Endometrial microvascular endothelial cells (primary cell): Measurements from ENCODE around the gene RFXANK. TPM values are rescaled to one million over a fixed set of nuclear protein-coding genes. Genes with fewer than 3 reads are reported as not detected.
"Not testable (repeated sequence)": the region's sequence is repeated elsewhere in the genome, so short reads cannot be mapped to it uniquely, and the experiment has no call there.

Source experiments
- in situ Hi-C: cut with HindIII; loops from 2 replicates; pipeline ENCODE4 v1.10.0; 2017; ENCODE audit warnings: low sequenced_read_pairs, low pct_unique_long_range_greater_than_20kb; ENCODE audit errors: inconsistent ontology term
- total RNA-seq: library from RNA; depleted of rRNA; stranded (reverse); fragments of >200 nt; gene quantifications from one replicate; pipeline ENCODE4 v1.2.3, GENCODE V29; 2015; ENCODE audit errors: inconsistent ontology term

The RFXANK gene, protein sequence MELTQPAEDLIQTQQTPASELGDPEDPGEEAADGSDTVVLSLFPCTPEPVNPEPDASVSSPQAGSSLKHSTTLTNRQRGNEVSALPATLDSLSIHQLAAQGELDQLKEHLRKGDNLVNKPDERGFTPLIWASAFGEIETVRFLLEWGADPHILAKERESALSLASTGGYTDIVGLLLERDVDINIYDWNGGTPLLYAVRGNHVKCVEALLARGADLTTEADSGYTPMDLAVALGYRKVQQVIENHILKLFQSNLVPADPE
- 72.9 TPM for total RNA-seq

DNA sequence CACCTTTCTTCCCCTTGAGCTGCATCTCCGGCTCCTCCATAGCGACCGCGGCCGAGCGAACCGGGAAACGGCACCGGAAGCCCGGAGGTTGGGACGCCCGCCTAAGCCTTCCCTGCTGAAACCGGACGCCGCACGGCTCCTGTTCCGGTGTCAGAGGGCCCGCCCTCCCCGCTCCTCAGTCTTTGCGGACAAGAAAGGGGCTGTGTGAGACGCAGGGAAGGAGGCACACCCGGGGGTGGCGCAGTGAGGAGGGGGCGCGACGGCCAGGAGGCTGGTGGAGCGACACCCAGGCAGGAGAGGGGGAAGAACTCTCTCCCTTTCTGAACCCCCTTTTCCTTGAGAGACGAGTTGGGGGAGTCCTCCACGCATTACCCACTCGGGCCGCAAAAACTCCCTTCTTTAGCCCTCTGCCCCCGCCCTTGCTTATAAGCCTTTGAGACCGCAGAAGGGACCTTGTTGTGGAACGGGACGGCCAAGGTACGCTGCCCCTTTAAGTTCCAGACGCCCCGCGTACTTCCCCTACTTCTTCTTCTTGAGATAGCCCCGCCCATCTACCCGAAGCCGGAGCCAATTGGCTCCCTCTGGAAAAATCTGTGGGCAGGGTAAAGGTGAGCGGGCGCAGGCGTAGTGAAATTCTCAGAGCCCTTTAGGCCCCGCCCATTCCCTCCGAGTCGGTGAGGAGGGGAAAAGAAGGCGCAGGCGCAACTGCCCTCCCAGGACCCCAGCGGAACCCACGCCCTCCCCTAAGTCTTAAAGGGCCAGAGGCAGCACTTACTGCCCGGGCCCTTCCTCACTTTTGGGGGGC lies at the start of gene RFXANK, which contains the start of gene BORCS8:
Gene RFXANK (plus strand): TSS at position 181 of the 805 bp plus-strand sequence. CDS start 1,689 bp downstream, outside the sequence.
Gene BORCS8 (minus strand): TSS at position 75 of the 805 bp plus-strand sequence. CDS start 35 bp downstream, at position 40.
- in situ Hi-C loops, result no loop called here

DNA sequence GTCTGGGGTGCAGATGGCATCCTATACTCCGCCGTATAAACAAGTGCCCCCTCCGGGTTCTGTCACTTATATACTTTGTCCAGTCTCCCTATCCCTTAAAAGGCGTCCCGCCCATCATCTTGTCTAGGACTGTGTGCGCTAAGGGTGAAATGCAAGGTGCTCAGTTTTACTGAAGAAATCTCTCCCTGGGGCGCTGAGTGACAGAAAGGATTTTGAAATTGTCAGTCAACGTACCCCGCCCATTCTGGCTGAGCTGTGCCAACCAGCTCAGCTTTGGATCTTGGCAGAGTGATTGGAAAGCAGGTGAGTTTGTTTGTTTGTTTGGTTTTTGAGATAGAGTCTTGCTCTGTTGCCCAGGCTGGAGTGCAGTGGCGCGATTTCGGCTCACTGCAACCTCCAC lies 49.7 kb upstream of the RFXANK start:
- in situ Hi-C loops, result no loop called here

DNA sequence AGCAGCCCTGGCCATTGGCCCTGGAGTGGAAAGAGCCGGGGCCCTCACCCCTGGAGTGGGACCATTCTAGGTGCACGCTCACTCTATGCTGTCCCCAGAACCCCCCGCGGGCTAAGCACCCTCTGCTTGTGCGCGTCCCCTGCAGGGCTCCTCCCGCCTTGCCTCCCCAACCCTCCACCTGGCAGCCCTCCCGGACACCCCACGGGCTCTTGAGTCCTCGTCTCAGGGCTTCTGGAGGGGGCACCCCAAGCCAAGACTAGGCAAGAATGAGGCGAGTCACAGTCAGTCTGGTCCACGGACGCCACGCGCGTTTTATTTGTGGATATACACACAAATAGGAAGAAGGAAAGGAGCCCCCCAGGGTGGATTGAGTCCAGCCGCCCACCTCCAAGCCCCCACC lies 46.8 kb upstream of the RFXANK start:
- in situ Hi-C loops, result no loop called here

DNA sequence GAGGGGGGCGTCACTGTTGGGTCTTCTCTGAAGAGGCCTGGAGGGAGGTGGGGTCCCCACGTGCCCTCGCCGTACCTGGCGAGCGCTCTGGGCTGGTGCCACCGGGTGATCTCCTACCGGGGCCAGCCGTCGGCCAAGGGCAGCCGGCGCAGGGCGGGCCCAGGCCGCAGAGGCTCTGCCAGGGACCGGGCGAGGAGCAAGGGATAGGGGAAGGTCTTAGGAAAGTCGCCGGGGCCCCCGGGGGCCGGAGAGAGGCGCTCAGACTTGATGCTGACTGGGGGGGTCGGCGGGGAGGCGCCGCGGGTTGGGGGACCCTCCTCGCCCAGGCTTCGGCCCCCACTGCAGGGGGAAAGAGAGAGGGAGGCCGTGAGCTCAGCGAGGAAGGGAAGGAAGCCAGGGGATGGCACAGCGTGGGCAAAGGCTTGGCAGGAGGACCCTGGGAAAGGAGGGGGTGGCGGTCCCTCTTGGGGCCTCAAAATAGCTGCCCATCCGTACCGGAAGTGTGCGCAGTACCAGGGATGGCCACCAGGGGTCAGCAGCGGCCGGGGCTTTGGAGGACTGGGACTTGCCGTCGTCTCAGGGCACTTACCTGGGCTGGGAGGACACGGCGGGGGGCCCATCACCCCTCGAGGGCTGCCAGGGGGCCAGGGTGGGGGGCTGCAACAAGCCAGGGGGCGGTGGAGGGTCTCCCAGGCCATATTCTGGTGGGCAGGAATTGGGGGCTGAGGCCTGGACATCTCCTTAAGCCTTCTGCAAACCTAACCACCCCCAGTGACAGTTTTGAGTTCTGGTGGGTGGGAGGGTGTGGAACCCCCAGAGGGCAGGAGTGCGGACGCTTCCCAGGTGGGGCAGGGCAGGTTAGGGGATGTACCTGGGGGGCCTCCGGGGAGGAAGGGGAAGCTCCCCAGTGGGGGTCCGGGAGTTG lies 46.1 kb upstream of the RFXANK start:
- in situ Hi-C loops, result no loop called here

DNA sequence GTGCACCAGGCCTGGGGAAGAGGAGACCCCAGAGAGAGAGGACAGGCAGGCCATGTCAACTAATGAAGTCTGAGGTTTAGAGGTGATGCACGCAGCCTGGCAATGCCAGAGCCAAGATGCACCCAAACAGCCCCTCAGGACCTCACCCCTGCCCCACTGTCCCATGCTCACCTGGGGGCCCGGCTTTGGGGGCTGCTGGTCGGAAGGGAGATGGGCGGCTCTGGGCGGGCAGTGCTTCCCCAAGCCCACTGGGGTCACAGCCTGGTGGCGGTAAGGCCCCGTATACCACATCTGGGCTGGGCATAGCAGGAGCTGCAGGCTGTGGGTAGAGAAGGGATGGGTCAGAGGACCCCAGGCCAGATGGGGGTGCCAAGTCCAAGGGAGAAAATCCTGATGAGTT lies 45.2 kb upstream of the RFXANK start:
- in situ Hi-C loops, result no loop called here

DNA sequence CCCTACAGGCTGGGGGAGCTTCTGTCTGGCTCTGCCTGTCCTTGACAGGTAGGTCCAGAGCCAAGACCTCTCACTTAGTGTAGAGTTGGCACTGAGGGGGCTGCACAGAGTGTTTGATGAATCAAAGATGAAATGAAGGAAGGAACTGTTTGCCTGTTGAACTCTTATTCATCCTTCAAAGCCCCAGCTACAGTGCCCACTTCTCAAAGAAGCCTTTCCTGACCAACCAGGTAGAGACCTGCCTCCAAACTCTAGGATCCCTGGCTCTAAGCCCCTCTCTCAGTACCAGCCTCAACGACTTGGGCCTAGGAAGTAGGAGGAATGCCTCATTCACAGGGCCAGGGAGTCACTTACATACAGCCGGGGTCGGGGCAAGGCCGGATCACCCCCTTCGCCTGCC lies 44.7 kb upstream of the RFXANK start:
- in situ Hi-C loops, result no loop called here

DNA sequence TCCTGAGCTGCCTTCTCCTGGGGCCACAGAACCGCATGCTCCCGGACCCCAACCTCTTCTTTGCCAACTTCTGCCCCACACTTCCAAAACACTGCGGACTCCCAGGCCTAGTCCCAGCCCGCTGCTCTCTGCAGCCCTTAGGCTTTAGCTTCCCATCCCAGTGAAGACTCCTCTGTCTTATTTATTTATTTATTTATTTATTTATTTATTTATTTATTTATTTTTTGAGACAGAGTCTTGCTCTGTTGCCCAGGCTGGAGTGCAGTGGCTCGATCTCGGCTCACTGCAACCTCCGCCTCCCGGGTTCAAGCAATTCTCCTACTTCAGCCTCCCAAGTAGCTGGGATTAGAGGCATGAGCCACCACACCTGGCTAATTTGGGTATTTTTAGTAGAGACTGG lies 43.6 kb upstream of the RFXANK start:
- in situ Hi-C loops, result not testable (repeated sequence)

DNA sequence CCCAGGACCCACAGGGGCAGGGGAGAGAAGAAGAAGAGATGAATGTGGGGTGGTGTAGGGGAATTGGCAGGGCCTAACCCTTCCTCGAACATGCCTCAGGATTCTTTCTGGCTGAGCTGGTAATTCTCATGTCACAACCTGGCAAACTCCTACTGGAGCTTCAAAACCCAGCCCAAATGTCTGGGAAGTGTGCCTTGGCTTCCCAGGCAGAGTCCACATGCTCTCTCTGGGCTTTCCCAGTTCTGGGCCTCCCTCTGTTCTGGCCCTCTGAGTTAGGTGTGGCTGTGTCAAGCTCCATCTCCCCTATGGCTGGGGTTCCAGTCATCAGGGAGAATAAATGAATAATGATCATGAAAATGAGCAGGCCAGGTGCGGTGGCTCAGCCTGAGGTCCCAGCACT lies 42.6 kb upstream of the RFXANK start:
- in situ Hi-C loops, result no loop called here

DNA sequence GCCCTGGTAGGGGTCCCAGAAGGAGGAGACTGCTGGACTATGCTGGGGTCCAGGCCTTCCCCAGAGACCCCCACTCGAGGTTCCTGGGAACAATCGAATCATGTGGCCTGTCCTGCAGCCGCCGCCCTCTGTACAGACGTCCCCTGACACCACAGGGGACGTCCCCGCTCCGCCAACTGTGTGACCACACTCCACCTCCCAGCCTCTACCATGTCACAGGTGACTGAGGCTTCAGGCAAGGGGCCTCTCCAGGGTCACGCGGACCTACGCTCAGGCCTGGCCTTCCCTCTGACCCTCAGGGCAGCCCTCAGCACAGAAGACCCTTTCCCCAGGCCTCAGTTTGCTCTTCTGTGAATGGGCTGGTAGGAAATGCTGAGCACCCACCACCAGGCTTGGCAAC lies 40.6 kb upstream of the RFXANK start:
- in situ Hi-C loops, result no loop called here

DNA sequence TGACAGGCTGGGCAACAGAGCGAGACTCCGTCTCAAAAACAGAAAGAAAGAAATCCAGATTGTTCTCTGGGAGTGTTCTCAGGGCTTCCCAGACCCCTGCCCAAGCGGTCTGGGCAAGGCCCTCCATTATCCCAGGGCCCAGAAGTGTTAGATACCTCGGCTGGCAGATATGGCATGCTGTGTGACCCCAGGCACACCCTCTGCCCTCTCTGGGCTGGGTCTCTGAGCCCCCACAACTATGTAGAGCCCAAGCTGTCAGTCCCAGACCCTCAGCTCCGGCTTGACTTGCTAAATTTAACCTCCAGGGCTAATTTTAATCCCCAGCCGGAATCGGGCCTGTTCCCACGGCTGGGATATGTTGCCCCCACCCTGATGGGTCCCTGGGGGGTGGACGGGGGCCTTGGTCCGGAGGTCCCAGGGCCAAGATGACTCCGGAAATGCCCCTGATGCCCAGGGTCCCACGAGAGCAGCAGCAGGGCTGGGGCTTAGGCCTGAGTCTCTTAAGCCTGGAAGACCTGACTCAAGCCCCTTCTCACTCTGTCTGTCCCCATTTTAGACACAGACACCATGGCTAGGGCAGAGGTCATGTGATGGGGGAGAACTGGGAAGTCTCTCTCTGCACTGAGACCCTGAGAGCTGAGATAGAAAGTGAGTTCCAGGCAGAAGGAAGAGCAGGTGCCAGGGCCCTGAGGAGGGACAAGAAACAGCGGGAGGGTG lies 39.2 kb upstream of the RFXANK start:
- in situ Hi-C loops, result no loop called here

DNA sequence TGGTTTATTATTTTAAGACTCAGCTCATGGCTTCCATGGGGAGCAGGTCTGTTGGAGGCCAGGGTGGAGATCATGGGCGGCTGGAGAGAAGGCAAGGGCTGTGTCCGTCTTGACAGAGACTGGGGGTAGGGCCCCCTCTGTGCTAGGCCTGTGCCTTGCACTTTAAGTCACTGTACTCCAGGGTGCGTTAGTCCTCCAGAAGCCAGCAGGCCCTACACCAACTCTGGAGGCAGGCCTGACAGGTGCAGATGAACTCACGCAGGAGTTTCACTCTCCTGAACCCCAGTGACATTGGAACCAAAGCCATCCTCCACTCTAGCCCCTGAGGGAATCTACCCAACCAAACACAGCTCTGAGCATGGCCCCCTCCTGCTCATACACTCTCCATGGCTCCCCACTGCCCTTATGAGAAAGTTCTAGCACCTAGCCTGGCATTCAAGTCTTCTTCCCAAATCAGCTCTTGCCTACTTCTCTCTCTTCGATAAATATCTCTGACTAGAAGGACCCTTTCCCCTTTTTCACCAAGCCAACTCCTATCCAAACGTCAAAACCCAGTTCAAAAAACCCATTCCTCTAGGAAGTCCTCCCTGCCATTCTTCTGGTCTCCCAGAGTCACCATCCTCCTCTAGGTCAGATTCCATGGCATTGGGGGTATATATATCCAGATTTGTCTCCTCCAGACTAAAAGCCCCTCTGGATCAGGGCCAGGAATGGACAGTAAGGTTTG lies 37.1 kb upstream of the RFXANK start:
- in situ Hi-C loops, result no loop called here

DNA sequence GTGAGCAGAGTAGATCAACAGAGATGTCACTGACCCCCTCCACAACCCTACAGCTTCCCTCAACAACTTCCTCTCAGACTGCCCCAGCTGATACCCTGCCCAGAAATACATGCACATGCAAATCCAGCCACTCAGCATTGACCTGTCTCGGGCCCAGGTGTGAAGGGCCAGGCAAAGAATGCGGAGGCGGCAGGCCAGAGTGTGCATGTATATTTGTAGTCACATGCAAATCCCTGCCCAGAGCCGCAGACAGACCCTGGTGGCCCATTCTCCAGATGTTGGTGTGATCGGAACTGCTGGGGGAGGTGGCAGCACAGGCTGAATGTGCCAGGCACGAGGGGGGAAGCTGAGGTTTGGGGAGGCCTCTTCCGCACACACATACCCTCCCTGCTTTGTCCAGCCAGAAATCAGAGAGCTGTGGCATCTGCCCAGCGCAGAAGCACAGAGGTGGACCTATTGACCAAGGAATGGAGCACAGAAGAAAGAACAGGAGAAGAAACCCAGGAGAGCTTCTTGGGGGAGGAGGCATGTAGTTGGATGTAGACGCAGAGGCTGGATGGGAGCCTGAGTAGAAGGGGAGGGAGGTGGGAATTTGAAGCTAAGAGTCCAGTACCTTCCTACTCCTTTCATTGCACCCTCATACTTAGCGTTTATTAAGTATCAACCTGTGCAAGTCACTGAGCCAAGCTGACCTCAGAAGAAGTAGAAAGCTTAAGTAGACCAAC lies 36.4 kb upstream of the RFXANK start:
- in situ Hi-C loops, result no loop called here

DNA sequence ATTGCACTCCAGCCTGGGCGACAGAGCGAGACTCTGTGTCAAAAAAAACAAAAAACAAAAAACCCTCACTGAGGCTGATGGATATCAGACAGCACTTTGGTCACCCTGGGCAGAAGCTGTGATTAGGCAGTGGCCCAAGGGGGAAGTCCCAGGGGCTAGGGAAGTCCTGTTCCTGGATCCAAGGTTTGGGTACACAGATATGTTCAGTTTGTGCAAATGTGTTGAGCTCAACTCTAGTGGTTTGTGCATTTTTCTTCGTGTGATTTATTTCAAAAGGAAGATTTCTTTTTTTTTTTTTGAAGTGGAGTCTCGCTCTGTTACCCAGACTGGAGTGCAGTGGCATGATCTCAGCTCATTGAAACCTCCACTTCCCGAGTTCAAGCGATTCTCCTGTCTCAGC lies 34.2 kb upstream of the RFXANK start:
- in situ Hi-C loops, result no loop called here

DNA sequence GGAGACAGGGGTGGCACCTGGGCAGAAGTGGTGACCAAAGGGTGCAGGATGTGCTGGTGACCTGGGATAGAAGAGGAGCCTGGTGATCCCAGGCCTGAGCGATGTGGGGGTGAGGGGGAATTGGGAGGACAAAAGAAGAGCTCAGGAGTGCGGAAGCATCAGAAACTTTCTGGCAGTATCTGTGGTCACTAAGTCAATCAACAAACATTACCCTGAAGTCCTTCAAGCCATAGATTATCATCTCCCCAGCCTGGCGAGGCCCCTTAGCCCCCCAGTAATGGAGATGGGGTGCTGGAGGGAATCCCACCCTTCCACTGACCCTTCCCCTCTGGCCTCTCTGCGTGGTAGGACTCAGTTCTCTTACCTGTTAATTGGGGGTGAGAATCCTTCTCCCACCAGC lies 32.5 kb upstream of the RFXANK start:
- in situ Hi-C loops, result no loop called here

DNA sequence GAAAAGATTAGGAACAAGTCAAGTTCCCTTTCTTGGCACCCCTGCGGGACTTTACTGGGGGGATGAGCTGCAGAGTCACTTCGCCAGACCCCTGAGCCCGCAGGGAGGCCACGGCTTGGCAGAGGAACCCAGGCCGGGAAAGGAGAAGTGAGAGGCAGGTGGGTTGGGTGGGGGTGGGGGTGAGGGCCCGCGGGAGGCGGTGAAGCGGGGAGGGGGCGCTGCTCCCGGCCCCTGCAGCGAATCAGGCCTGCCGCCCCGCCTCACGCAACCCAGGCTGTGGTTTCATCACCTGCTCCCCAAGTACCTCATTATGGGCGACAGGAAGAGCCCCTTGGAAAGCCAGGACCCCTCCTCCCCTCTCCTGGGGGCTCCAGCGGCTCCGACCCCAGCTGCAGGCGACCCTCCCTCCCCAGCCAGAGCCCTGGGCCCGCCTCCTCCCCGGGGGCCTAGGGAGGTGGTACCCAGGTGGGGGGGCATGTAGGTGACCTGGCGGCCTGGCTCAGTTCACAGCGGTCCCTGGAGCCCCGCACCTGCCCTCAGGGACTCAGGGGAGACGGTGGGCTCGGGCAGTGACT lies 31.5 kb upstream of the RFXANK start:
- in situ Hi-C loops, result no loop called here

DNA sequence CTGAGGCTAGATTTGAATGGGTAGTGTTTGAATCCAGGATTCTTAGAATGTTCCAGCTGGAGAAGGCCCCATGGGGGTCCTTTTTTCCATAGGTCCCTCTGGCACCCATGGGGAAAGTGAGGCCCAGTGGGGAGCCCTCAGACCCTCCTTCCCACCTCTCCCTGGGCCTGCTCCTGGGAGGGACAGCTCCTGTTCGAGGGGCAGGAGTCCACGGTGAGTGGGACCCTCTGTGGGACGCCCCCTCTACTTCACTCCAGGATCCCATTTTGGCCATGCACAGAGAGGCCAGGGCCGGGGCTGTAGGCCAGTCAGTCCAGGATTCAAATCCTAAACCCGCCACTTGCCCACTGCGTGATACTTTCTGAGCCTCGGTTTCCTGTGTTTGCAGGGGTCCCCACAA lies 29.6 kb upstream of the RFXANK start:
- in situ Hi-C loops, result no loop called here

DNA sequence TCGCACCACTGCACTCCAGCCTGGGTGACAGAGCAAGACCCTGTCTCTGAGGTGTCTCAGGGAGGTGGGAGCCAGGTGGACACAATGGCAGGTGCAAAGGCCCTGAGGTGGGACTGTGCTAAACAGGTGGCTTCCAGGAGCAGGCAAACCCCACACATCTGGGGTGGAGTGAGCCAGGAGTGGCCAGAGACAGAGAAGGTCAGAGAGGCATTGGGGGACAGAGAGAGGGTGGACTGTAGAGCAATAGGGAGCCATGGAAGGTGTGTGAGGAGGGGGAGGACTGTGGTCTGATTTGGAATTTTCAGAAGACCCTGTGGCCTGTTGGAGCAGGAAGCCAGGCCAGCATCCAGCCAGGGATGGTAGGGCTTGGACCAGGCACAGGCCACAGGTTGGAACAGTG lies 26.7 kb upstream of the RFXANK start:
- in situ Hi-C loops, result no loop called here
